Measurements from ENCODE around the gene PPP2R3B.
"Not testable (repeated sequence)": the region's sequence is repeated elsewhere in the genome, so short reads cannot be mapped to it uniquely, and the experiment has no call there.

Gene PPP2R3B

DNA sequence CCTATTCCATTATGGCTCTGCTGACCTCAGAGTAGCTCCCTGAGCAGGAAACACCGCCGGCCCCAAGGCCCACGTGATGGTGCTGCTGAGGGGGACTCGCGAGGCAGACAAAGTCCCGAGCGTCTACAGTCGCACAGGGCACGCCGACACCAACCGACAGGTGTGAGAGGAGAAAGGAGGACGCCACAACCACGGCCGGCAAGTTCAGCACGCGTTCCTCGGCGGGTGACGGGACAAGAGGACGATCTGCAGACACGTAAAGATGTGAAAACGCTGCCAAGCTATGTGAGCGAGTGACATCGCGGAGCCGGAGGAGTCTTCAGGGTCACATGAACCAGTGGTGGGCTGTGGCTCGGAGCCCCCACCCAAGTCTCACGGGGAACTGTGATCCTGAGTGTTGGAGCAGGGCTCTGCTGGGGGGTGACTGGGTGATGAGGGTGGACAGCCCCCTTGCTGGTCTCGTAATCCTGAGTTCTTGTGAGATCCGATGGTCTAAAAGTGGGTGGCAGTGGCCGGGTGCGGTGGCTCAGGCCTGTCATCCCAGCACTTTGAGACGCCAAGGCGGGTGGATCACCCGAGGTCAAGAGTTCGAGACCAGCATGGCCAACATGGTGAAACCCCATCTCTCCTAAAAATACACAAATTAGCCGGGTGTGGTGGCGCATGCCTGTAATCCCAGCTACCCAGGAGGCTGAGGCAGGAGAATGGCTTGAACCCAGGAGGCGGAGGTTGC is 34.0 kb downstream of the PPP2R3B start:
- DNase-seq (ENCODE audit: low spot score) = no peak

DNA sequence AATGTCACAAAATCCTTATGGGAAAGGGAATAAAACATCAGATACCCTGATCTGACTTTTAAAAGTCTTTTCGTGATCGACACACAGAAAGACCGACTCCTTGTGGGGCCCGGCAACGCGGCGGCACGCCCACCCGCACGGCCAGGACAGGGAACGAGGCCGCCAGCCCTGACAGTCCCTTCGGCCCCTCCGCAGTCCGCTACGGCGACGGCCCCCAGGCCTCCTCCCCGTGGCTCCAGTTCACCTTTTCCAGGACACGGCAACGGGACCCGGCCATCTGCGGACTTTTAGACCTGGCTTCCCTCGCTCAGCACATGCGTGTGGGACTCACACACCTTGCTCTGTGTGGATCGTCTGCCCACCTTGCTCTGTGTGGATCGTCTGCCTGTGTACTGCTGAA is 34.5 kb downstream of the PPP2R3B start:
- no peak for DNase-seq (ENCODE audit: low spot score)

DNA sequence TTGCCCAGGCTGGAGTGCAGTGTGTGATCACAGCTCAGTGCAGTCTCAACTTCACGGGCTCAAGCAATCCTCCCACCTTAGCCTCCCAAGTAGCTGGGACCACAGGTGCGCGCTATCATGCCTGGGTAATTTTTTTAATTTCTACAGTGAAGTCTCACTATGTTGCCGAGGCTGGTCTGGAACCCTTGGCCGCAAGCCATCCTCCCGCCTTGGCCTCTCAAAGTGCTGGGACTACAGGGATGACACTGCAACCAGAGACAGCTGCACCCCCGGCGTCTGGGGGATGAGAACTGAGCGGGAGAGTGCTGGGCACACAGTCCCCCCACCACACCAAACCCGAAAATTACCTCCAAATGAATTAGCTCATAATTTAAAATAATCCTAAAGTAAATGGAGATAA is 35.0 kb downstream of the PPP2R3B start:
- no peak for DNase-seq (ENCODE audit: low spot score)

DNA sequence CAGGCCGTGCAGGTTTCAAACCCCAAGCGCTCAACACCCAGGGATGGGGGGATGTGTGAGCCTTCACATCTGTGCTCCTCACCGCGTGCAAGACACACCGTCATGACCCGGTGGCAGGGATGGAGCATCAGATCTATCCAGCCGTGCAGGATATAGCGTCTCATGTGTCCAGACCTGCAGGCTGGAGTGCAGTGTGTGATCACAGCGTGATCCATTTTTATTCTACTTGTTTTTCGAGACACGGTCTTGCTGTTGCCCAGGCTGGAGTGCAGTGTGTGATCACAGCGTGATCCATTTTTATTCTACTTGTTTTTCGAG is 35.4 kb downstream of the PPP2R3B start:
- not testable (repeated sequence) for DNase-seq (ENCODE audit: low spot score)

DNA sequence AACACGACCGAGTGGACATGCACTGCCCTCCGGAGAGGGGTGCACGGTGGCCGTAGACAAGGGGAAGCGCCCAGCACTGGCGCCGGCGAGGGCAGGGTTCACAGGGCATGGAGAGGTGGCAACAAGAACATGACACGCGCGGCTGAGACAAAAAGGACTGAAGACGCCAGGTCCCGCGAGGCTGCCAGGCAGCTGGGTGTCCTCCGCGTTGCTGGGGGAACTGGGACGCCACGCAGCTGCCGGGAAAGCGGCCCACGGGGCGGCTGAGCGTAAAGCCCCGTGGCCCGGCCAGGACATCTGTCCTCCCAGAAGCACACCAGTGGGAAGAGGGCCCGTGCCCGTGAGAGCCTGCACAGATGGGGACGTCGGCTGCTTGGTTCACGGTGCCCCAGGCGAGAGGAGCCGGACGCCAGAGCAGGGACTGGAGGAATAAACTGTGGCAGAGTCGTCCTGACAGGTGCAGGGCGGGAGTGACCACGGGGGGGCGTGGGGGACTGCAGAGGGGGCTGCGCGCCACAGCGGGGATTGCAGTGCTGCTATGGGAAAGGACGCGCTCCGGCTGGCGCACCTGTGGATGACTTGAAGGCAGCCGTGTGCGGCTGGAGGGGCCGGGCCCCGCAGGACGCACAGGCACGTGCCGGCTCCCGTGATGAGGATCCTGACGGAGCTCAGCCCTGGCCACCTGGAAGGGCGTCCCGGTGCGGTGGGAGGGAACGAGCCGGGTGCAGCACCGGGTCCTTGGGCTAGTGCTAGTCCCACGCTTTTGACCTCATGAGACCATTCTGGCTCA is 36.0 kb downstream of the PPP2R3B start:
- DNase-seq (ENCODE audit: low spot score) = no peak

DNA sequence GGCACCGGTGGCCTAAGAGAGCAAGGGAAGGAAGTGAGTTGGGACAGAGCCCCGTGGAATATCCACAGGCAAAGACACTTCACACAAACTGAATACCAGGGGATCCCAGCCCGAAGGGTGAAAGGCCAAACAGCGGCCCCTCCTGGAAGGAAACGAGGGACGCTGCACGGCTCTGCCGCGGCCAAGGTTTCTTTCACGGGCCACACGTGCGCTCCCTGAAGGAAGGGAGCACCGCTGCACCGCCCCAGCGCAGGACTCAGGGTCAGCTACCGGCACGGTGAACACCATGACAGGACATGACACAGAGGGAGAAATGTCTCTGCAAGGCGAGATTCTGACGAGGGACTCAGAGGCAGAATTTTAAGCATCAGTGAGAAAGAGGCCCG is 36.6 kb downstream of the PPP2R3B start:
- DNase-seq (ENCODE audit: low spot score) = no peak

DNA sequence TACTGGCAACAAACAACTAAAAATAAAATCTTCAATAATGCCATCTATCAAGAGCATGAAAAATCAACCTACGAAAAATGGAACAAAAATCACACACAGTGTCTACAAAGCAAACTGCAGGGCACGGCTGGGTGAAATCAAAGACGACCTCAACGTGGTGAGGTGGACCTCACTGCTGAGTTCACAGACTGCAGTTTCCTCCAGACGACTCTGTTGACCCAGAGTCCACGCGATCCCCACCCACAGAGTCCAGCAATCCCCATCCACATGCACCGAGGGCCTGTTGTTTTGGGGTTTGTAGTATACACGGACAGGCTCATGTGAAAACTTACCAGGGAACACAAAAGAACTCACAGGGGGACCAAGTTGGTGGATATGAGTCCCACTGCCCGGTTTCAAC is 37.0 kb downstream of the PPP2R3B start:
- DNase-seq (ENCODE audit: low spot score) = no peak

DNA sequence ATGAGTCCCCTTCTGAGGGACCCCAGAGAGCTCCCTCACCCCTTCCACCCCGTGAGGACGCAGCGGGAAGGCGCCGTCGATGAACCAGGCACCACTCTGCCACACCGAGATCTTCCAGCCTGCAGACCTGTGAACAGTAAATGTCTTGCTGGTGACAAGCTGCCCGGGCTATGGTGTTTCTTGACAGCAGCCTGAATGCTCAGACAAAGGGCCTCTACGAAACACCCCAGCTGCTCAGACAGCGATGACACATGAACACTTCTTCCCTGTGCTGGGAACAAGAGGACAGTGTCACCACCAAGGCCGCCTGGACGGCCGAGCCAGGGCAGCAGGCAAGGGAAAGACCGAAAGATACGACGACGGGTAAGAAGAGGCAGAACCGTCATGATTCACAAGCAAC is 37.5 kb downstream of the PPP2R3B start:
- no peak for DNase-seq (ENCODE audit: low spot score)

DNA sequence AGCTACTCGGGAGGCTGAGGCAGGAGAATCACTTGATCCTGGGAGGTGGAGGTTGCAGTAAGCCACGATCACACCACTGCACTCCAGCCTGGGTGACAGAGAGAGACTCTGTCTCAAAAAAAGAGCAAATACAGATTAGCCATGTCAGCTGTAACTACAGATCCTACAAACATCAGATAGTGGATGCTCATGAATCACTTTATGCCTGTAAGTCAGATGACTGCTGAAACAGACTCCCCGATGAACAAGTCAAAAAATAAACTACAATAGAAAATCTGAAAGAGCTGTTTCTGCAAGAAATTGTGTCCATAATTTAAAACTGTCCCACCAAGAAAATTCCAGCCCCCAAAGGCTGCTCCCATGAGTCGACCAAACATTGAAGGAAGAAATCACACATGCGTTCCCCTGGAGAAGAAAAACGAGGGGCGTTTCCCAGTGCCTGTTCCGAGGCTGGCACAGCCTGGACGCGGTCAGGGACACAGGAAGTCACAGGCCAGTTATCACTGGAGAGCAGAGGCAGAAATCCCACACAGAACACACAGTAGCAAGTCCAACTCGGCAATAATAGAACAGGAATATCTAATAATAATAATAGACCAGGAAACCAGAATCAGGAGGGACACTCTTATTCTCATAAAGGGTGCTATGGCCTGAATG is 38.1 kb downstream of the PPP2R3B start:
- DNase-seq (ENCODE audit: low spot score) = no peak

DNA sequence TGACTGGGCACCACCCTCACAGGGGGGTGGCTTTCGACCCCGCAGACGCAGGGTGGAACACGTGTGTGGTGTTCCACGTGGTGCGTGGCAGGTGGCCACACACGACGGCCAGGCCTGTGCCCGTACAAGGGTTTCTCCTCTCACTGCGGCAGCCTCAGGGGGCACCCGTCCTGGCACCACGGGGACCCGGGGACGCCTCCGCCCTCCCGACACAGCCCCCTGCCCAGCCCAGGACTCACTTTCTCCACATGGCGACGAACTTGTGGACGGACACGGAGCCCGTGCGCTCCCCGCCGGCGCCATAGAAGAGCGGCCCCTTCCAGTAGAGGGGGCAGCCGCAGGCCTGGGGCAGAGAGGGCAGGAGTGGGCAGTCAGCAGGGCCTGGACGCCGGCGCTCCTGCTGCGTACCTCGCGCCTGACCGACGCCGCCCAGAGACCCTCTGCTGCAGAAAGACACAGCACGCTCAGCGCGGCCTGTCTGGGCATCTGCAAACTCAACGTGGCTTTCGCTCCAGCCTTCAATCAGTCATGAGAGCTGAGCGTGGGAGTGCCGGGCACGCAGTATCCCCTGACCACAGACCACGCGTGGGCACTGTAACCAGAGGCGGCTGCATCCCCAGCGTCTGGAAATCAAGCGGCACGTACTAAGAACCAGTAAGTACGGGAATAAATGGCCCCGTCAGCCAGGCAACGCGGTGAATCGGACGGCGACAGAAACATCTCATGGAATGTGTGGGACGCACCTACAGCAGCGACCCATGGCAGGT is 39.2 kb downstream of the PPP2R3B start:
- no peak for DNase-seq (ENCODE audit: low spot score)

DNA sequence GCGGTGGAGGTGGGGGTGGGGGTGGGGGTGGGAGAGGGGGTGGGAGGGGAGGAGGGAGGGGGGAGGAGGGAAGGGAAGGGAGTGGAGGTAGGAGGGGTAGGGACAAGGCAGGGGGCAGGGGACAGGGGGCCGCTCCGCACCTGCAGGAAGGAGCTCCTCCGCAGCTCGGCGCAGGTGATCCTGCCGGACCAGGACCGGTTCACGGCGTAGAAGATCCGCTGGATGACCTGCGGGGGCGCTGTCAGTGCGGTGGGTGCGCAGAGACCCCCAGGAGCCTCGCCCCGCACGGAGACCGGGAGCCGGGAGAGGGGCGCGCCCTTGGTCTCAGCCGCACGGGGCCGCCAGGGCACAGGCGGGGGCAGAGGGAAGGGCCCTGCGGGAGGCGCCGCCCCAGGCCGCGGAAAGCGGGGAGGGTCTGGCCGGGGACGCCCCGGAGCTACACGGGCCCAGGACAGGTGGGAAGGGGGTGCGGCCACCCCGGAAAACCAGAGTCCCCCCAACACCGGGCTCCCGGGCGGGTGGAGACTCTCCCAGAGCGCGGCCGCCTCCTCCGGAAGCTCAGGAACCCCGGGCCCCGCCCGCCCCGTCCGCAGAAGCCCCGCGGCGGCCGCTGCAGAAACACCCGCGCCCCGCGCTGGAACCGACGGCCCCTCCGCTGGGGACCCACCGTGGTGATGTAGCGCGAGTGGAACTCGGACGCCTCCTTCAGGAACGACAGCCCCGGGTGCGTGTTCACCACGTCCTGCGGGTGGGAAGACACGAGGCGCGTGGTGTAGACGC is 40.5 kb downstream of the PPP2R3B start:
- no peak for DNase-seq (ENCODE audit: low spot score)

DNA sequence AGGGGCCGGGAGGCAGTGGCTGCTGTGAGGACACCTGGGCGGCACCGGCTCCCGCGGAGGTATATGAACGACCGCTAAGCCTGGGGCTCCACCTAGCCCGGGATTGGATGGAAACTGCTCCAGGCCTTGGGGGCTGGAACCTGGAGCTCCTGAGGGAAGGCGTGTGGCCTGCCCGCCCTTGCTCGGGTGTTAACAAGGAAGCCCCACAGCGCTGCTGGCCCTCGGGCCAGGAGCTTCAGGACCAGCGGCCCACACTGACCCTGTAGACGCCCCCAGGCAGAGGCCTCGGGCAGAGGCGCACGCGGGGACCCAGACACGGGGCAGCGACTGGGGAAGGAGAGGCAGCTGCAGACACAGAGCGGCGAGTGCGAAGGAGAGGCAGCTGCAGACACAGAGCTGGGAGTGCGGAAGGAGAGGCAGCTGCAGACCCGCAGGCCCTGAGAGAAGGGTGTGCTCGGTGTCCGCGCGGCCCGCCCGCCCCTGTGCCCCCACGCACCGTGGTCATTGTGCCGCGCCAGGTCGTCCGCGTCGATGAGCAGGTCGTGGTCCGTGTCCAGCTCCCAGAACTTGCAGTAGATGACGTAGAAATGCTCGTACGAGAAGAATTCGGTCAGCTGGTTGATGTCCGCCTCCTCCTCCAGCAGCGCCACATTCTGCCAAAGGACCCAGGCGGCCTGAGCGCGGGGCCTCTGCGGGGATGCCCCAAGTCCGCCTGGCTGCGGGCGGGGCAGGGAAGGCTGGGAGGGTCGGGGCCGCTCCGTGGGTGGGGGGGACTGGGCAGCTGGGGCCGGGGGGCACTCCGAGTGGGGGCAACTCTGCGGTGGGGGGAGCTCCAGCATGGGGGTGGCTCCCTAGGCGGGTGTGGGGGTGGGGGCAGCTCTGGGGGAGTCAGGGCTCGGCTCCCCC is 41.4 kb downstream of the PPP2R3B start:
- no peak for DNase-seq (ENCODE audit: low spot score)

DNA sequence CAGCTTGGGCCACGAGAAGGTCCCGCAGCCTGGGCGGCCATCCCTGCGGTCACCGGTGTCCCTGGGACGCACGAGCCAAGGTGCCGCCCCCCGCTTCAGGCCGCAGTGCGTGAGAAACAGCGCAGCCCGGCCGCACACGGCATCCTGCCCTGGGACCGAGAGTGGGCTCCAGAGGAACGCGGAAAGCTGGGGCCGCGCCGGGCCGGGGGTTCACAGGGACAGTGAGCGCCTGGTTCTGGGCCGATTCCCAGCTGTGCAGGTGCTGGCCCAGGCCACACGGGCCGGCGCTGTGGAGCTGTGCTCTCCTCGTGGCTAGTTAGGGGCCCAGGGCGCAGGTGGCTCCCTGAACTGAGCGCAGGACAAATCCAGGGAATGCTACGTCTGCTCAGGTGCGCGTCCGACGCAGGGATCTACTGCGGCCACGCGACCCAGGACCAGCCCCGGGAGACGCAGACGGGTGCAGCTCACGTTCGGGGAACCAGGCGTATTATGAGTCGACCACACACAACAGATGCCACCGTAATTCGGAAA is 42.3 kb downstream of the PPP2R3B start:
- DNase-seq (ENCODE audit: low spot score) = no peak

DNA sequence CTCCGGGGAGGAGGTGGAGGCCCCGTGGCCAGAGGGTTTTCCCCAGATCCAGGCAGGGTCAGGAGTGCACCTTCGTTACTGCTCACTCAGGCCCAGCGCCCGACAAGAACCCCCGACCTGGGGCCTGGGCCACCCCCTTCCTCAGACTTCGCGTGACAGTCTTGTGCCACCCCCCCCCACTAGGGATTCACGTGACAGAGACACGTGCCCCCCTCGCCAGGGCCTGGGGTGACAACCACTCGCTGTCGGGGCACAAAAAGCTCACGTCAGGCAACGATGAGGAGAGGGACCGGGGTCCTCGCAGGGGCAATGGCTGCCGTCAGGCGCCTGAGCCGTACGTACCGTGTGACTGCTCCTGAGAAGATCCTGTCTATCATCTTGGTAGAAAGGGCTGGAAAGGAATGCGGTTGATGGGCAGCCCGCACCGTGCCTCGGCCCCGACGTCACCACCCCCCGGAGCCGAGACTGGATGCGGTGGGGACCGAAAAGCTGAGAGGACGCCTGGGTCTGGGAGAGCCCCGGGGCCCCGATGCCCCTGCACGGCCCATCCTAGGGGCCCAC is 45.1 kb downstream of the PPP2R3B start:
- DNase-seq (ENCODE audit: low spot score) = no peak

DNA sequence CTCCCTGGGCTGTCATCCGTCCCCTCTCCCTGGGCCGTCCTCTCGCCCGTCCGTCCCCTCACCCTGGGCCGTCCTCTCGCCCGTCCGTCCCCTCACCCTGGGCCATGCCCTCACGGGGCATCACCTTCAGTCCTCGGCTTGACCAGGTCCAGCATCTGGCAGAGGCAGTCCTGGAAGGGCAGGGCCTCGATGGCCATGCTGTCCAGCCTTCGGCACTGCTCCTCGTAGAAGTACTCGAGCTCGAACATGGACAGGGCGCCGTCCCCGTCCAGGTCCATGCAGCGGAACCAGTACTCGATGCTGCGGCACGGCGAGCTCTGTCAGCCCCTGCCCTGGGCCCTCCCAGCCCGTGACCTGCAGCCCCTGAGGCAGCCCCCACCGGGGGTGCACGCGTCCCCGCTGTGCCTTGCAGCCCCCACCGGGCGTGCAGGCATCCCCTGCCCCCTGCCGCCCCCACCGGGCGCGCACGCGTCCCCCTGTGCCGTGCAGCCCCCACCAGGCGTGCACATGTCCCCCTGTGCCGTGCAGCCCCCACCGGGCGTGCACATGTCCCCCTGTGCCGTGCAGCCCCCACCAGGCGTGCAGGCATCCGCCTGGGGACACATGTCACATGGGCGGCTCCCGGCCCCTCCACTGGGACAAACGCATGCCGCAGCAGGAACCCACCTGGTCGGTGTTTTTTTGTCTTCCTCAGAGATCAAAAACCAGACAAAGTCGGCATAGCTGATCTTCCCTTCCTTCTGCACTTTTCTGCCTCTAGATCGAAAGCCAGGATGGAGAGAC is 45.9 kb downstream of the PPP2R3B start:
- DNase-seq (ENCODE audit: low spot score) = no peak

DNA sequence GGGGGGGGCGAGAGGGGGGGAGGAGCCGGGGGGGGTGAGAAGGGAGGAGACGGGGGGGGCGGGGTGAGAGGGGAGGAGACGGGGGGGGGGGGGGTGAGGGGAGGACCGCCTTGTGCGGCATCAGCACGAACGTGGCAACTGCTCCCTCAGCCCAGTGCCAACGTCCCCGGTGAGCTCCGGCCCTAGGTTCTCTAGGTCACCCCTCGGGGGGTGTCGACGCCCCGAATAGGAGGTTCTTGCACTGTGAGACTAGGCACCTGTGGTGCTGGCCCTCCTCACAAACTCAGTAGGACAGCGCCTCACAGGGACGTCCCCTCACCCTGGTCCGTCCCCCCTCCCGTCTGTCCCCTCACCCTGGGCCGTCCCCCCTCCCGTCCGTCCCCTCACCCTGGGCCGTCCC is 46.6 kb downstream of the PPP2R3B start:
- DNase-seq (ENCODE audit: low spot score) = no peak

DNA sequence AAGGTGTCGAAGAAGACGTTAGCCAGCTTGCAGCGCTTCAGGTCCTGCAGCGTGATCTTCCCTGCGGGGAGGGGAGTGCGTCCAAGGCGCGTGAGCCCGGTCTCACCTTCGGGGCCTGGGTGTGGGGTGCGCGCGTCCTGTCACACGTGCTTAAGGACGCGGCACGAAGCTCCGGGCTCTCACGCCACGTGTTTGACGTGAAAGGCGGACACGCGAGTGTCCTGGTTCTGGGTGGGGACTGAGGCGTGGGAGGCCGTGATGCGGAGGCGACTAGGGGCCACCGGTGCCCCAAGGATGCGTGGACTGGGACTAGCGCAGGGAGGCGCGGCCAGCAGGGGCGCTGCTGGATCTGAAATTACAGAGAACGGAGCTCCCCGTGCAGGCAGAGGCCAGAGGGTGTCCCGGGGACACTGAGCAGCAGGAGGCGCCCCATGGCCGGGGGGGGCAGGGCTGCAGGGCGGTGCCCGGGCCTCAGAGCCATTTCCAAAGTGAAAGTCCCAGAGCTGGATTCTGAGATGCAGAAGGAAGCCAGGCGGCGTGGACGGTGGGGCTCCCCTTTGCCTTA is 47.8 kb downstream of the PPP2R3B start:
- no peak for DNase-seq (ENCODE audit: low spot score)

DNA sequence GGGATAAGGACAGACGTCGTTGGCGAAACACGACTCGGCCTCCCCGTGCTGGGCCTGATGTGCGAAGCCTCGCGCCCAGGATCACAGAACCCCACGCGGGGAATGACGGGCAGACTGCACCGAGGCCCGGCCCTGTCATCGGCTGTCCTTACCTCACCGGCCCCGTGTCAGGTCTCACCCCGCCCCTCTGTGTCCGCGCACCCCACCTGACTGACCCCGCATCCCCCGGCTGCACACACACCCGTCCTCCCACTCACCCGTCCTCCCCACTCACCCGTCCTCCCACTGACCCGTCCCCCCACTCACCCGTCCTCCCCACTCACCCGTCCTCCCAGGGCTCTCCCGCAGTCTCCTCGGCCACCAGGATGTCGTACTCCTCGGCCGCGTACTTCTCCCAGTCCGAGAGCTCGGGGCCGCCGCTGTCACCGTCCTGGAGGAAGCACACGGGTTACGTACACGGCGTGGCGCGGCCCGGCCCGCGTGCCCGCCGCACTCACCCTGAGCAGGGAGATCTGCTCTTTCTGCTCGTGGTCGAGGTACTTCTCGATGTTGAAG is 48.3 kb downstream of the PPP2R3B start:
- DNase-seq (ENCODE audit: low spot score) = no peak
